Parathyroid adenoma (tissue), 2 donors: Measurements from ENCODE around the gene CUTC.

Source experiments
- H2AFZ ChIP-seq: fragments of 300-600 bp; sonication (generic); one replicate; pipeline ENCODE4 v1.7.0; 2017; ENCODE audit warnings: antibody characterized with exemption, mild to moderate bottlenecking
- H3K27ac ChIP-seq: fragments of 300-600 bp; sonication (generic); one replicate; pipeline ENCODE4 v1.7.0; 2017
- H3K27me3 ChIP-seq: fragments of 300-600 bp; sonication (generic); one replicate; pipeline ENCODE4 v1.7.0; 2017; ENCODE audit warnings: low read length; ENCODE audit not compliant: control insufficient read depth, insufficient read depth
- H3K36me3 ChIP-seq: fragments of 300-600 bp; sonication (generic); one replicate; pipeline ENCODE4 v1.7.0; 2017; ENCODE audit warnings: low read length; ENCODE audit not compliant: control insufficient read depth, insufficient read depth
- H3K4me1 ChIP-seq: fragments of 300-600 bp; sonication (generic); one replicate; pipeline ENCODE4 v1.7.0; 2017; ENCODE audit warnings: control low read depth
- H3K4me2 ChIP-seq: fragments of 300-600 bp; sonication (generic); one replicate; pipeline ENCODE4 v1.7.0; 2017; ENCODE audit warnings: low read length
- H3K4me3 ChIP-seq: fragments of 300-600 bp; sonication (generic); one replicate; pipeline ENCODE4 v1.7.0; 2017; ENCODE audit warnings: low read depth, low read length
- H3K79me2 ChIP-seq: fragments of 300-600 bp; sonication (generic); one replicate; pipeline ENCODE4 v1.7.0; 2017; ENCODE audit warnings: control low read depth
- H3K9ac ChIP-seq: fragments of 300-600 bp; sonication (generic); one replicate; pipeline ENCODE4 v1.7.0; 2017; ENCODE audit warnings: mild to moderate bottlenecking
- H3K9me3 ChIP-seq: fragments of 300-600 bp; sonication (generic); one replicate; pipeline ENCODE4 v1.7.0; 2017; ENCODE audit warnings: low read length; ENCODE audit not compliant: control insufficient read depth
- TF ChIP-seq, protein P1 (sequence below): fragments of 300-600 bp; sonication (generic); IDR thresholded peaks from one replicate; pipeline ENCODE4 v1.7.0; 2017; ENCODE audit warnings: antibody characterized with exemption, mild to moderate bottlenecking
- donor health status: primary hyperparathyroidism.

CUTC gene

DNA sequence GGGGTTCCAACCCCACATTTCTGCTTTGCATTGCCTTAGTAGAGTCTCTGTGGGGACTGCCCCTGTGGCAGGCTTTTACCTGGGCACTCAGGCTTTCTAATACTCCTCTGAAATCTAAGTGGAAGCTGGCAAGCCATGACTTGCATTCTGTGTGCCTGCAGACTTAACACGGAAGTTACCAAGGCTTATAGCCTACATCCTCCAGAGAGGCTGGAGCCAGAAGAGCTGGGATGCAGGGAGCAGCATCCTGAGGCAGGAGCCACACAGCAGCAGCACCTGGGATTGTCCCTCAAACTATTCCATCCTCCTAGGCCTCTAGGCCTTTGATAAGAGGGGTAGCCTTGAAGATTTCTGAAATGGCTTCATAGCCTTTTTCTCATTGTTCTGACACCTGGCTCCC is 28.3 kb downstream of the CUTC start:
- H3K79me2 ChIP-seq, result no peaks in the 10 kb centered on the region
- H3K4me3 ChIP-seq, result no peak overlapping the region
- no peaks in the 10 kb centered on the region for H3K4me1 ChIP-seq
- H3K36me3 ChIP-seq, result no peaks in the 10 kb centered on the region
- no peaks in the 10 kb centered on the region for H3K9me3 ChIP-seq
- H3K27me3 ChIP-seq, result no peaks in the 10 kb centered on the region
- H2AFZ ChIP-seq, result no peak overlapping the region
- no peak overlapping the region for H3K27ac ChIP-seq
- TF ChIP-seq, protein P1, sequence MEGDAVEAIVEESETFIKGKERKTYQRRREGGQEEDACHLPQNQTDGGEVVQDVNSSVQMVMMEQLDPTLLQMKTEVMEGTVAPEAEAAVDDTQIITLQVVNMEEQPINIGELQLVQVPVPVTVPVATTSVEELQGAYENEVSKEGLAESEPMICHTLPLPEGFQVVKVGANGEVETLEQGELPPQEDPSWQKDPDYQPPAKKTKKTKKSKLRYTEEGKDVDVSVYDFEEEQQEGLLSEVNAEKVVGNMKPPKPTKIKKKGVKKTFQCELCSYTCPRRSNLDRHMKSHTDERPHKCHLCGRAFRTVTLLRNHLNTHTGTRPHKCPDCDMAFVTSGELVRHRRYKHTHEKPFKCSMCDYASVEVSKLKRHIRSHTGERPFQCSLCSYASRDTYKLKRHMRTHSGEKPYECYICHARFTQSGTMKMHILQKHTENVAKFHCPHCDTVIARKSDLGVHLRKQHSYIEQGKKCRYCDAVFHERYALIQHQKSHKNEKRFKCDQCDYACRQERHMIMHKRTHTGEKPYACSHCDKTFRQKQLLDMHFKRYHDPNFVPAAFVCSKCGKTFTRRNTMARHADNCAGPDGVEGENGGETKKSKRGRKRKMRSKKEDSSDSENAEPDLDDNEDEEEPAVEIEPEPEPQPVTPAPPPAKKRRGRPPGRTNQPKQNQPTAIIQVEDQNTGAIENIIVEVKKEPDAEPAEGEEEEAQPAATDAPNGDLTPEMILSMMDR, result no peak
- no peak overlapping the region for H3K4me2 ChIP-seq
- no peak overlapping the region for H3K9ac ChIP-seq

- Histone ChIP-seq H3K4me2 (no peak overlapping the region), H3K79me2 (no peaks in the 10 kb centered on the region), H3K27ac (no peak overlapping the region), H3K9ac (no peak overlapping the region), H3K4me1 (no peaks in the 10 kb centered on the region), H3K9me3 (no peaks in the 10 kb centered on the region), H3K36me3 (no peaks in the 10 kb centered on the region), H2AFZ (no peak overlapping the region), H3K4me3 (no peak overlapping the region), H3K27me3 (no peaks in the 10 kb centered on the region)
- TF ChIP-seq, protein P1, result no peak
Observed at GRCh38 chr10:99761365-99761764, 29.3 kb downstream of the CUTC start.

GRCh38 chr10:99765672-99766301 is 33.8 kb downstream of the CUTC start:
- Histone ChIP-seq H3K36me3 (no peaks in the 10 kb centered on the region), H3K4me3 (no peak overlapping the region), H3K4me2 (no peak overlapping the region), H3K4me1 (no peaks in the 10 kb centered on the region), H3K9ac (no peak overlapping the region), H3K9me3 (no peaks in the 10 kb centered on the region), H3K27me3 (no peaks in the 10 kb centered on the region), H2AFZ (no peak overlapping the region), H3K27ac (no peak overlapping the region), H3K79me2 (no peaks in the 10 kb centered on the region)
- TF ChIP-seq, protein P1, result no peak

GRCh38 chr10:99766302-99766681 is 34.3 kb downstream of the CUTC start:
- TF ChIP-seq, protein P1, result no peak
- H3K9me3 ChIP-seq, result no peaks in the 10 kb centered on the region
- no peaks in the 10 kb centered on the region for H3K27me3 ChIP-seq
- no peak overlapping the region for H3K4me3 ChIP-seq
- no peaks in the 10 kb centered on the region for H3K79me2 ChIP-seq
- no peaks in the 10 kb centered on the region for H3K36me3 ChIP-seq
- no peak overlapping the region for H3K27ac ChIP-seq
- H2AFZ ChIP-seq, result no peak overlapping the region
- H3K9ac ChIP-seq, result no peak overlapping the region
- no peak overlapping the region for H3K4me2 ChIP-seq
- no peaks in the 10 kb centered on the region for H3K4me1 ChIP-seq

DNA sequence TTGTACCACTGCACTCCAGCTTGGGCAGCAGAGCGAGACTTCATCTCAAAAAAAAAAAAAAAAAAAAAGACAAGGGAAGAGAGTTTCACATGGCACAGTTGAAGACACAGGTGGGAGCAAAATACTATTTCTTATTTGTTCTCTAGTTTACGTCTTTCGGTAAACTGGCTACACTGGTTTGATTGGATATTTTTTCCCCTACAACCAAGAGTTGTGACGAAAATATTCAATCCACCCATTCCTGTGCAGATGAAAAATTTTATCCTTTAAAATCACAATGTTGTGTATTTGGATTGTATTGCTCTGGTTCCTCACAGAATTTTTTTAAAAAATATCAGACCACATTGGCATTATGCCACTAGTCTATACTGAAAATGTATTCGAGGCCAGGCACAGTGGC is 35.9 kb downstream of the CUTC start:
- TF ChIP-seq, protein P1, result no peak
- Histone ChIP-seq H3K9me3 (no peaks in the 10 kb centered on the region), H3K27ac (no peak overlapping the region), H3K36me3 (no peaks in the 10 kb centered on the region), H3K4me2 (no peak overlapping the region), H3K4me1 (no peaks in the 10 kb centered on the region), H2AFZ (no peak overlapping the region), H3K79me2 (no peaks in the 10 kb centered on the region), H3K27me3 (no peaks in the 10 kb centered on the region), H3K9ac (no peak overlapping the region), H3K4me3 (no peak overlapping the region)
